Stimulated activated CD8-positive, alpha-beta memory T cell treated with anti-CD3 and anti-CD28 coated beads, Interleukin-7, amount 100 ng/mL, for 4 hours (primary cell): ENCODE measurements around the gene RNF112.
"Not testable (repeated sequence)": the region's sequence is repeated elsewhere in the genome, so short reads cannot be mapped to it uniquely, and the experiment has no call there.

Experiments
- DNase-seq, 2 donors: peaks; one replicate each; pipeline ENCODE4 v3.0.0-alpha.2; 2020; ENCODE audit warnings: low read depth in 2 of 2

Gene RNF112

GRCh38 chr17:19412984-19413383, 2.0 kb downstream of the RNF112 start:
- DNase-seq, result no peak

DNA sequence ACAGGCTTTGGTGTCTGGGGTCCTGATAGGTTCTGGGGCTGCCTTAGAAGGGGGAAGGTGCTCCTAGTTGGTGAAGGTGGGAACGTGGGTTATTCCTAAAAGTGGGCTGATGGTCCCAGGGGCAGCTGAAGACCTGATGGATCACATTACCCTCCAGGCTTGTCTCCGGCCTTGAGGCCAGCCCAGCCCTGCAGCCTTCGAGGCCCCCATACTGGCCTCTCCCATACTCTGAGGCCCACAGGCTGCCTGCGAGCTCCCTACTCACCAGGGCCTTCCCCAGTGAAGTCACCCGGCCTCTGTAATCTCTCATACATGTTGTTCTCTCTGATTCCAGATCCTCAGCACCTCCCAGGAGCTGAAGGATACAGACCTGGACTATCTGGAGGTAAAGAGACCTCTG, 2.7 kb downstream of the RNF112 start:
- DNase-seq, result no peak

- DNase-seq, result no peak
These were observed 3.6 kb downstream of the RNF112 start for GRCh38 chr17:19414396-19415280.

DNA sequence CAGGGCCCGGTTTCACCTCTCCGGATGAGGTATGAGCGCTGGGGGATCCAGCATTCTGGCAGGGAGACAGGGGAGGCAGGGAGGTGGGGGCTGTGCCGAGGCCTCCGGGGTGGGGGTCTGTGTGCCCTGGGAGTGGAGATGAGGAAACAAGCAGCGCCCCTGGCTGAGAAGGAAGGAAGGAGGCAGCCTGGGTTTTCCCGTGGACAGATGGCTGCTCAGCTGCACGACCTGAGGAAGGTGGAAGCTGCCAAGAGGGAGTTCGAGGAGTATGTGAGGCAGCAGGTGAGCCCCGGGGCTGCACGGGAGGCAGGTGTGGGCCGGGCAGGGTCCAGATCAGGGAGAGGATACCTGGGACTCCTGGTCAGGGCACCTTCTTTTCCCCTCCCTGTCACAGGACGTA, 4.3 kb downstream of the RNF112 start:
- DNase-seq, result no peak

GRCh38 chr17:19415806-19416775, 5.1 kb downstream of the RNF112 start:
- no peak for DNase-seq

GRCh38 chr17:19417611-19418010, 6.6 kb downstream of the RNF112 start:
- DNase-seq, result no peak

DNA sequence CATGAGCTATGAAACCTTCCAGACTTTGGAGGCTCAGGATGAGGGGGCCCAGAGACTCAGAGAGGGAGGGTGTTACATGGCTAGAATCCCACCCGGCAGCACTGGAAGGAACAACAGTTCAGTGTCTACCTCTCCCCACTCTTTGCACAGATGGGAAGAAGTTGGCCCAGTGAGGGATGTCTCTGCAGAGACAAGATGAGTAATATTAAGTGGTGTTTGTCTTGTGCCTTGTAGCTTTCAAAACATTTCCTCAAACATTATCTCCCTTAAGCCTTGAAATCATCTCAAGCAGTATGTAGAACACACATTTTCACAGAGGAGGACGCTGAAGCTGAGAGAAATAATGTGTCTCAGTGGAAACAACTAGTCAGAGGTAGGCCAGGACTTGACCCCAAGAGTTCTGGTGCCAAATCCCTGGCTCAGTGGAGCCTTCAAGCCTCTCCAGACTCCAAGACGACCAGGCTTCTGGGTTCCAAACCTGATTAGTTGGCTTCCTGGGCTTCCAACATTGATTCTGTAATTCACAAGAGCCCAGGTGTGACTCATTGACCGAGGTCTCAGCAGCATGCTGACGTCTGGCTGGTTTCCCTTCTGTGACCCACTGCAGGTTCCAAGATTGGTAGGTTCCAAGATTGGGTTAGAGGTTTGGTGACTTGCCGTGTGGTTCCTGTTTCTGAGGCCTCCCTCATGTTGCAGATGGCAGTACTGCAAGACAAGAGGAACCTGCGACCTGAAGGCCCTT, 7.4 kb downstream of the RNF112 start:
- no peak for DNase-seq

DNA sequence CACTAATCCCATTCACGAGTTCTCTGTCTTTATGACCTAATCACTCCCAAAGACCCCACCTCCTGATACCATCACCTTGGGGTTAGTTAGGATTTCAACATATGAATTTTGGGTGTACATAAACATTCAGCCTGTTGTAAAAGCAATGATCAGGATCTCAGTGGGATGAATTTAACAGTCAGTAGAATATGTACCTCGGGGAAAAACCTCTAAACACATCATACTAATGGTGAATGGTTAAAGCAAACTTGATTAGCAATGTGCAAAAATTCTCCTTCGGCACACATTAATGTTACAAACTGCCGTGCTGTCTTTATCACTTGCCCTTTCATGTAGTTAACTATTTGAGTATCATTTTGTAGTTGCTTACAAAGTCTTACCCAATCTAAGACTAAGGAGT, 10.2 kb downstream of the RNF112 start:
- no peak for DNase-seq

DNA sequence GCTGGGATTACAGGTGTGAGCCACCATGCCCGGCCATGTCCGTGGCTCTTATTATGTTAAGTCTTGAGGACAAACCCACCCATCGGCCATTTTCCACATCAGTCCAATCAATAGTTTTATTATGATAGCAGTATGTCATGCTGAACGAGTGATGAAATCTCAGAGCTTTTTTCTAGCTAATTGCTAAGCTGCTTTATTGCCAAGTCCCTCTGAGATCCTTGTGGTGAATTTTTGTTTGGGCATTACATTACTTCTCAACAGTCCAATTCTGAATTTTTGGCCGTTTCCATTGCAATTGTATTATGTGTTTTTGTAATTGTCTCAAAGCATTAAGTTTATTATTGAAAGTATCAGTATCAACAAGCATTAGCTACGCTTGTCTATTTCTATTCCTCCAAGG, 10.9 kb downstream of the RNF112 start:
- DNase-seq, result no peak

- DNase-seq, result no peak
These were observed 14.2 kb downstream of the RNF112 start for GRCh38 chr17:19424934-19425868.

DNA sequence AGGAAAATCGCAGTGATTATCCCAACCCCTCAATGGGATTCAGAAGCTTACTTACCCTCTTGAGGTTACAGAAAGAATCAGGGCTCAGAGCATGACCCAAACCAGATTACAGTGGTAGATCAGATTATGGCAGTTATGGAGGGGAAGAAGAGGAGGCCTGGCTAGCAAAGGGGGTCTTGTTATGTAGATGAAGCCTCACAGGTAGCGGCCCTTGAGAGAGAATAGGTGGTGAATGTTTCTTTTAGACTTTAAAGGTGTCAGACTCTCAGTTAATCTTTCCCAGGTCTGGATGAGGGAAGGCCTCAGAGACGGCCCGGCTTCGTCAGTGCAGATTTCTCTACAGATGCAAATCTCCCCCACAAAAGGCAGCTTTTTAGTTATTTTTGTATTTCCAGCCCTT, 15.6 kb downstream of the RNF112 start:
- no peak for DNase-seq

- DNase-seq, result no peak
These were observed 20.7 kb downstream of the RNF112 start for GRCh38 chr17:19431691-19432090.

- no peak for DNase-seq
These were observed 22.2 kb downstream of the RNF112 start for GRCh38 chr17:19433255-19433654.

DNA sequence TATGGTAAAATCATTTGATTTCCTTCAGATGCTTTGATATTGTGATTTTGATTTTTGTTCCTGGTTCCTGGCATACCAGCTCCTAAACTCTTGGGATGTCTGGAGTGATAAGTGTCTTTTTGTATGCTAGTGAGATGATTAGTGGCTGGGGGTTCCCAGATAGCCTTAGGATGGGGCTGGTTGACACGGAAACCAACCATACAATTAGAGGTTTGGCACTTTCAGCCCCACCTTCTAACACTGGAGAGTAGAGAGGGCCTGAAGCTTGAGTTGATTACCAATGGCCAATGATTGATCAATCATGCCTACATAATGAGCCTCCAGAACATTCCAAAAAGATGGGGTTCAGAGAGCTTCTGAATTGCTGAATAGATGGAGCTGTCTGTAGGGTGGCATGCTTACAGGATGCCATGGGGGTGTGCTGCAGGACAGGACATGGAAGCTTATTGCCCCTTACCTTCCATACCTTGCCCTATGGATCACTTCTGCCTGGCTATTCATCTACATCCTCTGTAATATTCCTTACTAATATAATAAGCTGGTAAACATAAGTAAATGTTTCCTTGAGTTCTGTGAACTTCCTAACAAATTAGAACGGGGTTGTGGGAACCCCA, 22.8 kb downstream of the RNF112 start:
- no peak for DNase-seq

DNA sequence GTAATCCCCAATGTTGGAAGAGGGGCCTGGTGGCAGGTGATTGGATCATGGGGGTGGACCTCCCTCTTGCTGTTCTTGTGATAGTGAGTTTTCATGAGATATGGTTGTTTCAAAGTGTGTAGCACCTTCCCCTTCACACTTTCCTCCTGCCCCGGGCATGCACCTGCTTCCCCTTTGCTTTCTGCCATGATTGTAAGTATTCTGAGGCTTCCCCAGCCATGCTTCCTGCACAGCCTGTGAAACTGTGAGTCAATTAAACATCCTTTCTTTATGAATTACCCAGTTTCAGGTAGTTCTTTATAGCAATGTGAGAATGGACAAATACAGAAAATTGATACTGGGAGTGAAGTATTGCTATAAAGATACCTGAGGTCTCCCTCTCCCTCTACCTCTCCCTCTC, 29.4 kb downstream of the RNF112 start:
- no peak for DNase-seq

- not testable (repeated sequence) for DNase-seq
These were observed 30.3 kb downstream of the RNF112 start for GRCh38 chr17:19441288-19441687.

- DNase-seq, result no peak
These were observed 31.7 kb downstream of the RNF112 start for GRCh38 chr17:19442731-19443130.

- no peak for DNase-seq
These were observed 32.1 kb downstream of the RNF112 start for GRCh38 chr17:19443148-19443547.

DNA sequence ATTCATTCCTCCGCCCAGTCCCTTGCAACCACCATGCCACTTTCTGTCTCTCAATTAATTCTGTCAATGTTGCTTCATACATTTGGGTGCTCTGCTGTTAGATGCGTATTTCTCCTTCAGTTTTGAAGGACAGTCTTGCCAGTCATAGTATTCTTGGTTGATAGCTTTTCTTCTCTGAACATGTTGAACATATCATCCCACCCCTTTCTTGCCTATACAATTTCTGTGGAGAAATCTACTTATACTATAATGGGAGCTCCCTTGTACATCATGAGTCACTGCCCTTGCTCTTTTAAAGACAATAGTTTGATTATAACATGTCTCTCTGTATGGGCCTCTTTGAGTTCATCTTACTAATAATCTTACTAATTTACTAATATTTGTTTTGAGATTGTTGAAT, 34.1 kb downstream of the RNF112 start:
- DNase-seq, result no peak

DNA sequence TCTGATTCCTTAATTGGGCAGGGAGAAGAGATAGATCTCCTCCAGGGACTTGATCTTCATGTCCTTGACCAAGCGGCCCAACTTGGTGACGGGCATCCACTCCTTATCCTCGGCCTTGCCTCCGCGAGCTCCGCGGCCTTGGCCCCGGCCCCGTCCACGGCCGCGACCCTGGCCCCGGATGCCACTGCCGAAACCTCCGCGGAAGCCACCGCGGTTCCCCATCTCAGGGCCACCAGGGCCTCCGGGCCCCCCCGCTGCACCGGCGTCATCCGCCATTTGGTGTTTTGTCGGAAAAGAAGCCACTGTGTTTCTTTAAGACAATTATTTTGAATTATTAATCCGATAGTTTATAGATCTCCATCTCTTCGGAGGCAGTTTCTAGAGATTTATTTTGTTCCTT, 35.5 kb downstream of the RNF112 start:
- not testable (repeated sequence) for DNase-seq
